GM20431 (cell line): ENCODE measurements around the gene CLCF1.

Experiments
- in situ Hi-C: fragments of 300-500 bp; cut with MseI, MboI; formaldehyde crosslinking; loops from one replicate; pipeline ENCODE4 v1.15.0; 2020; ENCODE audit warnings: low sequenced_read_pairs; ENCODE audit not compliant: unreplicated experiment

Gene CLCF1

GRCh38 chr11:67364783-67365722 is 8.3 kb downstream of the CLCF1 start:
- in situ Hi-C loops: no loop called here

GRCh38 chr11:67364169-67364568 is 9.2 kb downstream of the CLCF1 start:
- in situ Hi-C loops: no loop called here

GRCh38 chr11:67357831-67358670 is 15.3 kb downstream of the CLCF1 start:
- in situ Hi-C loops: no loop called here

- in situ Hi-C loops: no loop called here
These were observed 16.4 kb downstream of the CLCF1 start for GRCh38 chr11:67356864-67357561.

GRCh38 chr11:67356387-67356863 is 17.0 kb downstream of the CLCF1 start:
- in situ Hi-C loops: no loop called here

GRCh38 chr11:67355794-67356386 is 17.5 kb downstream of the CLCF1 start:
- in situ Hi-C loops: no loop called here

GRCh38 chr11:67355023-67355793 is 18.2 kb downstream of the CLCF1 start:
- in situ Hi-C loops: no loop called here

- in situ Hi-C loops: no loop called here
These were observed 19.0 kb downstream of the CLCF1 start for GRCh38 chr11:67354075-67355022.

- in situ Hi-C loops: no loop called here
These were observed 19.9 kb downstream of the CLCF1 start, which contains the start of gene POLD4 for GRCh38 chr11:67353317-67354074. POLD4 (minus strand) TSS chr11:67353546; CDS start chr11:67353399, 147 bp downstream.

- in situ Hi-C loops: no loop called here
These were observed 20.7 kb downstream of the CLCF1 start for GRCh38 chr11:67352546-67353316.

- in situ Hi-C loops: no loop called here
These were observed 22.0 kb downstream of the CLCF1 start for GRCh38 chr11:67351275-67352005.

GRCh38 chr11:67349928-67350465 is 23.4 kb downstream of the CLCF1 start:
- in situ Hi-C loops: no loop called here

GRCh38 chr11:67349457-67349856 is 23.9 kb downstream of the CLCF1 start:
- in situ Hi-C loops: no loop called here

- in situ Hi-C loops: no loop called here
These were observed 24.4 kb downstream of the CLCF1 start for GRCh38 chr11:67349036-67349435.

- in situ Hi-C loops: no loop called here
These were observed 25.2 kb downstream of the CLCF1 start for GRCh38 chr11:67347964-67348749.
